ENCODE results near the gene DTWD2.
"Not testable (repeated sequence)": the region's sequence is repeated elsewhere in the genome, so short reads cannot be mapped to it uniquely, and the experiment has no call there.

- TF ChIP-seq CTCF, POLR2A (IDR thresholded peaks at IDR 0.05): not testable (repeated sequence)
Observed at GRCh38 chr5:118992055-118992454, 3.7 kb upstream of the DTWD2 start.
